HG03159 (cell line): ENCODE results near the gene CPNE1.

Experiments used
- ATAC-seq: cut with Tn5 transposase; IDR thresholded peaks from one replicate; pipeline ENCODE4 v1.9.1; 2021; ENCODE audit warnings: mild to moderate bottlenecking, moderate library complexity; ENCODE audit not compliant: unreplicated experiment

CPNE1 gene

DNA sequence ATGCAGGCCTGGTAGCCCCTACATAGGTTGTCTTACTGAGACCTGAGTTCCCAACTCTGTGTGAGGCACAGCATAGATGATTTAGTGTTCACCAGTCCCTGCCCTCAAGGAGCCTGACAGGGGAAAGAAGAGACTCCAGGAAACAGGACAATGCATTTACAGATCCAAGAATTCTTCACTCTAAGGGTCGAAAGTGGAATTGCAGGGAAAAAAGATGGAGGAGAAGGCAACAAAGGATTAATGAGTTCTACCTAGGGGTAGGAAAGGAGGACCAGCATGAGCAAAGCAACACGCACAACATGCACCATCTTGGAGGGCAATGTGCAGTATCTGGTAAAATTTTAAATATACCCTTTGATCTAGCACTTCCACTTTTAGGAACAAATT, 43.1 kb downstream of the CPNE1 start:
- no peak for ATAC-seq

DNA sequence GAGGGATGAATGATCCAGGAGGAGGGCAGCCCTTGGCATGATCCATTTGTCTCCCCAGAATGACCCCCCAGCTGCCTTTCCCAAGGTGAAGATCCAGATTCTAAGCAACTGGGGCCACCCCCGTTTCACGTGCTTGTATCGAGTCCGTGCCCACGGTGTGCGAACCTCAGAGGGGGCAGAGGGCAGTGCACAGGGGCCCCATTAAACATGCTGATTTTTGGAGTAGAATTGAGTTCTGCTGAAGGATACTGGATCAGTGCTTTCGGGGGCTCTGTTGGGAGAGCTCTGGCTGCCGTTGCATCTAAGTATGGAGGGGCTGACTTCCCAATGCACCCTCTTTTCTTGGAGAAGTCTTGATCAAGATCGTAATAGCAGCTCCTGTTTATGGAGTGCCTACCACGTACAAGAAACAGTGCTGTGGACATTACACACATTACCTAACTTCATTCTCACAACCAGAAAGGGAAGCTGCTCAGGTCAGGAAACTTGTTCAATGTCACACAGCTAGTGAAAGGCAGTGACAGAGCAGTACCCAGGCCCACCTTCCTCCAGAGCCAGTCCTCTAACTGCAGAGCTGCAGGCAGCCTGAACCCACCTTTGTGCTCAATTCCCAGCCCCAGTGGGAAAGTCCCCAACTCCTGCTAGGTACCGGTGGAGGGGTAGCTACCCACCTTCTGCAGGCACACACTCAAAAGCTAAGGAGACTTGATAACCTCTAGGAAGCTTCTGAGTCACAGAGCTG, 43.7 kb downstream of the CPNE1 start:
- no peak for ATAC-seq

DNA sequence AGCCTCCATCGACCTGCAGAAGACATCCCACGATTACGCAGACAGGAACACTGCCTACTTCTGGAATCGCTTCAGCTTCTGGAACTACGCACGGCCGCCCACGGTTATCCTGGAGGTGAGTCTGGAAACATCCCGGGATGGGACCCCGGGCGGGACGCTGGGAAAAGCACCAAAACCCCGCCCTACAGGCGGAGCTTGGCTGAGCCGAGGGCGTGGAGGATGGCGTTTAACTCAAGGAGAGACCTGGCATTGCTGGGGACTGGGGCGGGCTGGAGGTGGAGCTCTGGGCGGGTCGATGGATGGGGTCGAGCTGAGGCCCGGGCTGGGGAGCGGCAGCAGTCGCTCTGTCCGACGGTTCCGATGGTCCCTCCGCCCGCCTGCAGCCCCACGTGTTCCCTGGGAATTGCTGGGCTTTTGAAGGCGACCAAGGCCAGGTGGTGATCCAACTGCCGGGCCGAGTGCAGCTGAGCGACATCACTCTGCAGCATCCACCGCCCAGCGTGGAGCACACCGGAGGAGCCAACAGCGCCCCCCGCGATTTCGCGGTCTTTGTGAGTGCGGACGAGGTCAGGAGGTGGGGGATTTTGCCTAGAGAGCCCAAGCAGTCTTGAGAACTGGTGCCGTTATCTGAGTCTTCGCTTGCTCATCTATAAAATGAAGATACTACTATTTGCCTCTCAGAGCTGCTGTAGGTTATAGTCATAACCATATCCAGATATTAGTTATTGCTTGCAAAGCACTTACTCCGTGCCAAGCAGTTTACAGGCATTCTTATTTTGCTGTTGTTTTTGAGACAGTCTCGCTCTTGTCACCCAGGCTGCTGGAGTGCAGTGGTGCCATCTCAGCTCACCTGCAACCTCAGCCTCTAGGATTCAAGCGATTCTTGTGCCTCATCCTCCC, 45.3 kb downstream of the CPNE1 start:
- ATAC-seq = peak; percentile 38

GRCh38 chr20:35618263-35619131, 46.2 kb downstream of the CPNE1 start:
- no peak for ATAC-seq

DNA sequence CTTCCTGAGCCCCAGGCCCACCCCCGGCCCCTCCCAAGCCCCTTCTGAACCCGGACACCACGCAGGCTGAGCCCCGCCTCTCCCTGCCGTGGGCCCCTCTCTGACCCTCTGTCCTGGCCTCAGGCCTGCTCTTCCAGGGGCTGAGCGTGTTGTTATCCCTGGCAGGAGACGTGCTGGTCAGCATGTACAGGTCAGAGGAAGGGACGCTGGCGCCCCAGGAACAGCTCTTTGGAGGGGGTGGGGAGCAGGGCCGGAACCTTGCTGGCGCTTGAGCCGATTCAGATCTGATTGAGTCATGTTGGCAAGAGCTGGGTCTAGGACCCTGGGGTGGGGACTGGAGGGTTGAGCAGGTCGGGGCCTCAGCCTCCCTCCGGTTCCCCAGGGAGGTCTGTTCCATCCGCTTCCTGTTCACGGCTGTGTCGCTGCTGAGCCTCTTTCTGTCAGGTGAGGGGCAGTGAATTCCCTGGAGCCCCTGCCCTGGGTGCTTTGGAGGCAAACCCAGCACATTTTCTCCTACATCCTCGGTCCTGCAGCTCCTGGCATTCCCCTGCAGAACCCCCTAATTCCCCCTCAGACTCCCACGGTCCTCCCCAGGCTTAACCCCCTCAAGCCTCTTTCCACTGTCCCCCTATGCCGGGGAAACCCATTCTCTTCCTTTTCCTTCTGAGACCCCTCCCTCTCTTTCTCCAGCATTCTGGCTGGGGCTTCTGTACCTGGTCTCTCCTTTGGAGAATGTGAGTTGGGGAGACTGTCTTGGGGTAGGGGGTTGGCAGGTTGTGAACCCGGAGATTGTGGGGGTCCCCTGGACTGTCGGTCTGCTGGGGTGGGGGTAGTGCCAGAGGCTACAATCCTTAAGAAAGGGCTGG, 47.1 kb downstream of the CPNE1 start:
- ATAC-seq = no peak

DNA sequence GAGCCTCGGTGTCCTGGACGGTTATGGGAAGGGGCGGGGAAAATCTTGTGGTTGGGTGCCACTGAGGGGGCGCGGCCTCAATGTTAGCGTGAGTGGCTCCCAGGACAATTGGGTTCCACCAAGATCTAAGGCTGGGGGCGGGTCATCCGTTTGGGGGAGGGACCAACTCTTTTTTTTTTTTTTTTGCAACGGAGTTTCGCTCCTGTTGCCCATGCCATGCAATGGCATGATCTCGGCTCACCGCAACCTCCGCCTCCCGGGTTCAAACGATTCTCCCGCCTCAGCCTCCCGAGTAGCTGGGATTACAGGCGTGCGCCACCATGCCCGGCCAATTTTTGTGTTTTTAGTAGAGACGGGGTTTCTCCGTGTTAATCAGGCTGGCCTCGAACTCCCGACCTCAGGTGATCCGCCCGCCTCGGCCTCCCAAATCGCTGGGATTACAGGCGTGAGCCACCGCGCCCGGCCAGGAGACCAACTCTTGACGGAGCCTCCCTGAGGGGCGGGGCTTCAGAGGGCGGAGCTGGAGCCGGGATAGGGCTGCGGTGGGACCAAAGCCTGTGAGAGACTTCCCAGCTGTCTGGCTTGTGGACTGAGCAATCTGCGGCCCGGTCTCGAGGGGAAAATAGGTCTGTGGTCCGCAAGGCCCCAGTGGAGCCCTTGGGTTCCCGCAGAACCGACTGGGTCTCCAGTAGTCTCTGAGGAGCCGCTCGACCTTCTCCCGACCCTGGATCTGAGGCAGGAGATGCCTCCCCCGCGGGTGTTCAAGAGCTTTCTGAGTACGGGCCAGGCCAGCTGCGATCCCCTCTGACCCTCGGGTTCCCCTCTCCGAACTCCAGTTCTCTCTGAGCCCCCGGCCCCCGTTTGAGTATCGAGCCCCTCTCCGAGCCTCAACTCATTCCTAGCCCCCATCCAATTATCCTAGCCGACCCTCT, 48.0 kb downstream of the CPNE1 start:
- ATAC-seq = no peak

DNA sequence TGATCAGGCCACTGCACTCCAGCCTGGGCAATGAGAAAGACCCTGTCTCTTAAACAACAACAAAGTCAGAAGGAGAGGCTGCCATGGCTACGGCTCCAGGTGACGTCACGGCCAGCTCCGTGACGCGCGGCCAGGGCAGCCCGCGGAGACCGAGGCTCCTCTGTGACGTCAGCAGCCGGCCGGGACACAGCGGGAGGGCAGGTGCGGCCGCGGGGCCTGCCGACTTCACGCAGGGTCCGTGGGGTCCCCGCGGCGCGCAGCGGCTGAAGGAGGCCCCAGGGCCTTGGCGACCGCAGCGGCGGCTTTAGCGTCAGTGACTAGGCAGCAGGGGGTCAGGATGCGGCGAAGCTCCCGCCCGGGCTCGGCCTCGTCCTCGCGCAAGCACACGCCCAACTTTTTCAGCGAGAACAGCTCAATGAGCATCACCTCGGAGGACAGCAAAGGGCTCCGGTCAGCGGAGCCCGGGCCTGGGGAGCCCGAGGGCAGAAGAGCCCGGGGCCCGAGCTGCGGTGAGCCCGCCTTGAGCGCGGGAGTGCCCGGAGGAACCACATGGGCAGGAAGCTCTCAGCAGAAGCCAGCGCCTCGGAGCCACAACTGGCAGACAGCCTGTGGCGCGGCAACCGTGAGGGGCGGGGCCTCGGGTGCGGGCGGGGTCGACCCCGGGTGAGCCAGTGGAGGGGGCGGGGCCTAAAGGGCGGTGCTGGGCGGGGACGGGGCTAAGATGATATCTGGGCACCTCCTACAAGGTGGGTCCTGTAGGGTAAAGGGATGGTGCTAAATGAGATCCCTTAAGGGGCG, 48.8 kb downstream of the CPNE1 start, which contains the start of gene SPAG4:
Gene SPAG4 (plus strand): TSS at position 163 of the 798 bp plus-strand sequence. CDS start 175 bp downstream, at position 338.
- ATAC-seq = peak; percentile 72

DNA sequence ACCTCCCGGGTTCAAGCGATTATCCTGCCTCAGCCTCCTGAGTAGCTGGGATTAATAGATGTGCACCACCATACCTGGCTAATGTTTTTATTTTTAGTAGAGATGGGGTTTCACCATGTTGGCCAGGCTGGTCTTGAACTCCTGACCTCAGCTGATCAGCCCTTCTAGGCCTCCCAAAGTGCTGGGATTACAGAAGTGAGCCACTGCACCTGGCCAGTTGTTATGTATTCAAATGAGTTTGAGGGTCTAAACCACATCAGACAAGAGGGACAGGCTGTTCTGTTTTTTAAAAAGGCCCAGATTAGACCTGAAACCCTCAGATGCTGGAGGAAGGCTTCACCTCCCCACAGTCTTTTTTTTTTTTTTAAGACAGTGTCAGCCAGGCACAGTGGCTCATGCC, 53.2 kb downstream of the CPNE1 start:
- ATAC-seq = no peak

GRCh38 chr20:35610833-35611427, 53.8 kb downstream of the CPNE1 start:
- ATAC-seq = no peak

- no peak for ATAC-seq
Observed at GRCh38 chr20:35607003-35607735, 57.5 kb downstream of the CPNE1 start.

GRCh38 chr20:35606127-35606526, 58.6 kb downstream of the CPNE1 start:
- no peak for ATAC-seq

DNA sequence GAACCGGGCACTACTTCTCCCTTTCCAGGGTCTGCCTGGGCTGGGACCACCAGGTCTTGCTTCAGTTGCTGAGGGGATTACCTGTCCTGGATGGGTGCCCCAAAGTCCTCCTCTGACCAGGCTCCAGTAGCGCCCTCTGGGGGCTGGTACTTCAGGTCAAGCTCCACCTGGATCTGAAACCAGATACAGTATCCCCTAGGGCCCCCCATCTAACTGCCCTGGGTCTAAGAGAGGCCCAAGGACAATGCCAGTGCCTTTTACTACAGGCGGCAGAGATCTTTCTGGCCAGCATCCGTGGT, 60.3 kb downstream of the CPNE1 start:
- no peak for ATAC-seq

DNA sequence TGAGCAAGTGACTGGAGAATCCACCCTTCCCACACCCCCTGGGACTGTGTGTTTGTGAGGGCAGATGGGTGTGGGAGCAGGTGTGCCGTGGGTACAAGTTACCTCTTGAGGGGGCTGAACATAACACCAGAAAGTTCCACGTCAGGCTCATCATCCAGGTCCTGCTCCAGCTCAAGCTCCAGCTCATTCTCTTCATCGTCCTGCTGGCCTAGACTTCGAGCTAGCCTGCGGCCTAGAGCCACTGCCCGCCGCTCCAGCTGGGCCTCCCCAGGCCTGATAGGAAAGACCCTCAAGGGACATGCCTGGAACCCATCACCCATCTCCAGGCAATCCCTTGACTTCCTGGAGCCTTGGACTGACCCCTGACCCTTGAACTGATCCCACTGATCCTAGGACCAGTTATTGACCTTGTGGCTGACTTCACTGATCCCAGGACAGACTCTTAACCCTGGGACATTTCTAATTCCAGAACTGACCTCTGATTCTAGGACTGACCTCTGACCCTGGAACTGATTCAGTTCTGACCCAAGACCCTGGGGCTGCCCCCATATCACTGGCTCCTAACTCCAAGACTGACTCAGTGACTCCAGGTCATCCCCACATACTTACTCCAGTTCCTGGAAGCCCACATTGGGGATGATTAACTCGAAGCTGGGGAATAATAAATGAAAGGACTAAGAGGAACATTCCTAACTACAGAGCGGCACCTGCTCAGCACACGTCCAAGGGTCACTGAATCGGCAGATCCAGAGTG, 60.8 kb downstream of the CPNE1 start:
- ATAC-seq = no peak

GRCh38 chr20:35602851-35603495, 61.7 kb downstream of the CPNE1 start:
- no peak for ATAC-seq

GRCh38 chr20:35601990-35602389, 62.7 kb downstream of the CPNE1 start:
- no peak for ATAC-seq
